ENCODE measurements around the gene TCEA2. TPM values are rescaled to one million over a fixed set of nuclear protein-coding genes. Genes with fewer than 3 reads are reported as not detected.

TCEA2 gene
- total and polyA plus RNA-seq, 8 donors, result 11.6 to 52.9 (median 14.1) TPM

DNA sequence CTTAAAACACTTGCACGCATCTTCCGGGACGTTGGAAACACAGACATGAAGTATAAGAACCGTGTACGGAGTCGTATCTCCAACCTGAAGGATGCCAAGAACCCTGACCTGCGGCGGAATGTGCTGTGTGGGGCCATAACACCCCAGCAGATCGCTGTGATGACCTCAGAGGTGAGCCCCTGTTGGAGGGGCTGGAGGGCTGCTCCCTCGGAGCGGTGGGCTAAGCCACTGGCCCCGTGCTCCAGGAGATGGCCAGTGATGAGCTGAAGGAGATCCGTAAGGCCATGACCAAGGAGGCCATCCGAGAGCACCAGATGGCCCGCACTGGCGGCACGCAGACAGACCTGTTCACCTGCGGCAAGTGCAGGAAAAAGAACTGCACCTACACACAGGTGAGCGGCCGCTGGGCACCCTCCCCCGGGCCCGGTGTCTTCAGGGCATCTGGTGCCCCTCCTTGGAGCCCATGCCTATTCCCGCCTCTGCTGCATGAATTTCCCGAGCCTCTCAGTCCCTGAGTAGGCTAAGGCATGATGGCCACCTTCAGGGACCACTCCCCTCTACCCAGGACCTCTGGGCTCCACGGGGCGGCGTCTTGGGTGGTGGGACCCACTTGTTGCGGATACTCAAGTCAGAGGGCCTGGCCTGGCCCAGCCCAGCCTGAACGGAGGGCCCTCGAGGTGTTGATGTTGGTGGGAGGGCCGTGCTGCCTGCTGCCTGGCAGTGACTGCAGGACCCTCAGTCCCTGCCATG is 7.4 kb downstream of the TCEA2 start:
- TF ChIP-seq, protein P1, sequence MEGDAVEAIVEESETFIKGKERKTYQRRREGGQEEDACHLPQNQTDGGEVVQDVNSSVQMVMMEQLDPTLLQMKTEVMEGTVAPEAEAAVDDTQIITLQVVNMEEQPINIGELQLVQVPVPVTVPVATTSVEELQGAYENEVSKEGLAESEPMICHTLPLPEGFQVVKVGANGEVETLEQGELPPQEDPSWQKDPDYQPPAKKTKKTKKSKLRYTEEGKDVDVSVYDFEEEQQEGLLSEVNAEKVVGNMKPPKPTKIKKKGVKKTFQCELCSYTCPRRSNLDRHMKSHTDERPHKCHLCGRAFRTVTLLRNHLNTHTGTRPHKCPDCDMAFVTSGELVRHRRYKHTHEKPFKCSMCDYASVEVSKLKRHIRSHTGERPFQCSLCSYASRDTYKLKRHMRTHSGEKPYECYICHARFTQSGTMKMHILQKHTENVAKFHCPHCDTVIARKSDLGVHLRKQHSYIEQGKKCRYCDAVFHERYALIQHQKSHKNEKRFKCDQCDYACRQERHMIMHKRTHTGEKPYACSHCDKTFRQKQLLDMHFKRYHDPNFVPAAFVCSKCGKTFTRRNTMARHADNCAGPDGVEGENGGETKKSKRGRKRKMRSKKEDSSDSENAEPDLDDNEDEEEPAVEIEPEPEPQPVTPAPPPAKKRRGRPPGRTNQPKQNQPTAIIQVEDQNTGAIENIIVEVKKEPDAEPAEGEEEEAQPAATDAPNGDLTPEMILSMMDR (IDR thresholded peaks at IDR 0.05), result no peak
- no peak overlapping the region for H3K4me3 ChIP-seq
- H3K27ac ChIP-seq, result no peak overlapping the region
- H3K9me3 ChIP-seq, result no peaks in the 10 kb centered on the region
- intact Hi-C loops (cut with DNase I), result no loop called here
- H3K36me3 ChIP-seq, result no peaks in the 10 kb centered on the region
- DNase-seq (no peak), FAIRE-seq (no peak), ATAC-seq (no peak)
- 90 to 92% methylated on average over 31 of the region's 31 CpGs for WGBS, 2 donors
- H3K4me1 ChIP-seq, result no peaks in the 10 kb centered on the region
- no peaks in the 10 kb centered on the region for H3K27me3 ChIP-seq

DNA sequence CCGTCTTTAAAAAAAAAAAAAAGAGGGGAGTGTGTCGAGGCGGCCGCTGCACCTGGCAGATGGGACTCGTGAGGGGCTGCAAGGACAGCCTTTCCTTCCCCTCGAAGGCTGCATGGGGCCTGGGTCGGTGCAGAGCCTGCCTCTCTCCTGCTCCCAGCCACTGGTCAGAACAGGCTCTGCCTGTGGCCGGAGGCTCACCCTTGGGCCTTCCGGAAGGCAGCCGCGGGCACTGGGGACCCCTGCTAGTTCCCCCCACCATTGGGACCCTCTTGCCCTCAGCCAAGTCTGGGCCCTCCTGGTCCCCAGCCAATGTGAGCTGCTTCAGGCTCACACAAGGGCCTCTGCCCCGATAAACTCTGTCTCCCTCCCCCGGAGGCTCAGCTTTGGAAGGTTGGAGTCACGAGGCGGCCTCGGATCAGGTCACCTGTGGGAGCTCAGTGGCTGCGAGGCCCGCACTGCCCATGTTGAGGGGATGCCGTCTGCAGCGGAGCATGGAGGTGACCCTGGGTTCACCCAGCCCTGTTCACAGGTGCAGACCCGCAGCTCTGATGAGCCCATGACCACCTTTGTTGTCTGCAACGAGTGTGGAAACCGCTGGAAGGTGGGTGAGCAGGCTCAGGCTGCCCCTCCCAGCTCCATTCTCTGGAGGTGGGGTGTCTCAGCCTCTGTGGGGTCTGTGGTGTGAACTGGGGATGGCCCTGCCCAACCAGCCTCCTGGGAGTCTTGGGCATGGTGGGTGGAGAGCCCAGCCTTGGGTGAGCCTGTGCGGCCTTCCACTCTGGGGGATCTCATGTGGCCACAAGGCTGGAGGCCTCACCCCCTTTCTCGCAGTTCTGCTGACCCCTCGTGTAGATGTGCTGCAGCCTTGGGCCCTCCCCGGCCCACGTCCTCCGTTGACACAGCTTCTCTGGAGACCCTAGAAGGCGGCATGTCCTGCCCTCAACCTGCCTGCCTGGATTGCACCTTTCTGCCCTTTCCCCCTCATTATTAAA is 8.6 kb downstream of the TCEA2 start:
- no peaks in the 10 kb centered on the region for H3K4me1 ChIP-seq
- WGBS, 2 donors, result 85% methylated on average over 30 of the region's 30 CpGs
- no peaks in the 10 kb centered on the region for H3K9me3 ChIP-seq
- no peak for ATAC-seq
- TF ChIP-seq, protein P1 (IDR thresholded peaks at IDR 0.05), result no peak
- no peak overlapping the region for H3K27ac ChIP-seq
- H3K4me3 ChIP-seq, result no peak overlapping the region
- intact Hi-C loops (cut with DNase I), result no loop called here
- H3K27me3 ChIP-seq, result no peaks in the 10 kb centered on the region
- H3K36me3 ChIP-seq, result no peaks in the 10 kb centered on the region
- no peak for FAIRE-seq
- no peak for DNase-seq

DNA sequence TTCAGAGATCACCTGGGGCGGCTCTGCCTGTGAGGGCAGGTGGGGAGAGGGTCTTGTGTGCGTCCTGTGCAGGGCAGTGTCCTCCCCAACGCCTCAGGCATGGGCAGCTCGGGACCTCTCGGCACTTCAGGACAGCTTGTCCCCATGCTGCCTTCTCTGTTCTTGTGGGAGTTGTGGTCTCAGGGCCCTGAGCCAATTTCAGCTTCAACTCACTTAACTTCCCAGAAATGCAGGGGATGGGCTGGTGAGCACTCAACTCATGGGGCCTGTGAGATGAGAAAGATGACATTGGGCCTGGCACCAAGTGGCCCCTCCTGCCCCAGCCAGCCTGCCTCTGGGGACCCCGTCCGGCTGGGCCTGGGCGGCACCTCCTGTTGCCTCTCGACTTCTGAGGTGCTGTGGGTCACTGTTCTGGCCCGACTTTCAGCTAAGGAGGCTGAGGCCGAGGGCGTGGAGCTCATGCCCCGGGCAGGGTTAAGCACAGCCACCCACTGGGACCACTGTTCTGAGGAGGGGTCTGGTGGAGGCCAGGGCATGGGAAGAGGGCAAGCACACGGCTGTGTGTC is 9.6 kb downstream of the TCEA2 start:
- intact Hi-C loops (cut with DNase I), result no loop called here
- 79 to 81% methylated on average over 14 of the region's 14 CpGs for whole genome bisulfite sequencing, 2 donors
- Histone ChIP-seq H3K27me3 (no peaks in the 10 kb centered on the region), H3K27ac (no peak overlapping the region), H3K4me3 (no peak overlapping the region), H3K9me3 (no peaks in the 10 kb centered on the region), H3K4me1 (no peaks in the 10 kb centered on the region), H3K36me3 (no peaks in the 10 kb centered on the region)
- FAIRE-seq (no peak), ATAC-seq (no peak), DNase-seq (no peak)
- TF ChIP-seq, protein P1 (IDR thresholded peaks at IDR 0.05), result no peak

- FAIRE-seq (no peak), DNase-seq (no peak), ATAC-seq (no peak)
- intact Hi-C loops (cut with DNase I), result no loop called here
- TF ChIP-seq, protein P1 (IDR thresholded peaks at IDR 0.05), result no peak
- no peaks in the 10 kb centered on the region for H3K36me3 ChIP-seq
- H3K27ac ChIP-seq, result no peak overlapping the region
- no peaks in the 10 kb centered on the region for H3K9me3 ChIP-seq
- H3K4me1 ChIP-seq, result peaks cover 0 to 4% (median 0%) of the 10 kb centered on the region in 3 donors
- H3K4me3 ChIP-seq, result no peak overlapping the region
- no peaks in the 10 kb centered on the region for H3K27me3 ChIP-seq
- WGBS, 2 donors, result 91 to 95% methylated on average over 33 to 37 of the region's 37 CpGs
These were observed 10.6 kb downstream of the TCEA2 start for GRCh38 chr20:64073476-64074183.
